ENCODE results near the gene NABP1.
A peak's percentile ranks its signal among the peaks of the same experiment; 100 is the strongest.
"Not testable (repeated sequence)": the region's sequence is repeated elsewhere in the genome, so short reads cannot be mapped to it uniquely, and the experiment has no call there.

Gene NABP1

GRCh38 chr2:191677646-191678436 is at the start of gene NABP1:
TSS of gene NABP1 (plus strand) at chr2:191678136. CDS start at chr2:191678615, 479 bp downstream.
- peak; percentile 98 for DNase-seq (ENCODE audit: low read depth, low spot score)

GRCh38 chr2:191629001-191629453 is 48.9 kb upstream of the NABP1 start:
- DNase-seq (ENCODE audit: low read depth, low spot score): no peak

- DNase-seq (ENCODE audit: low read depth, low spot score): no peak
These were observed 47.8 kb upstream of the NABP1 start for GRCh38 chr2:191629976-191630712.

- DNase-seq (ENCODE audit: low read depth, low spot score): no peak
These were observed 46.2 kb upstream of the NABP1 start for GRCh38 chr2:191631754-191632153.

- no peak for DNase-seq (ENCODE audit: low read depth, low spot score)
These were observed 45.5 kb upstream of the NABP1 start for GRCh38 chr2:191632426-191632825.

- no peak for DNase-seq (ENCODE audit: low read depth, low spot score)
These were observed 43.1 kb upstream of the NABP1 start for GRCh38 chr2:191634791-191635190.

- DNase-seq (ENCODE audit: low read depth, low spot score): no peak
These were observed 42.4 kb upstream of the NABP1 start for GRCh38 chr2:191635333-191636234.

GRCh38 chr2:191636235-191636543 is 41.7 kb upstream of the NABP1 start:
- DNase-seq (ENCODE audit: low read depth, low spot score): no peak

- no peak for DNase-seq (ENCODE audit: low read depth, low spot score)
These were observed 41.4 kb upstream of the NABP1 start for GRCh38 chr2:191636586-191636985.

- DNase-seq (ENCODE audit: low read depth, low spot score): no peak
These were observed 40.5 kb upstream of the NABP1 start for GRCh38 chr2:191637182-191638078.

GRCh38 chr2:191638079-191638801 is 39.7 kb upstream of the NABP1 start:
- DNase-seq (ENCODE audit: low read depth, low spot score): no peak

- DNase-seq (ENCODE audit: low read depth, low spot score): no peak
These were observed 39.1 kb upstream of the NABP1 start for GRCh38 chr2:191638802-191639172.

- DNase-seq (ENCODE audit: low read depth, low spot score): no peak
These were observed 36.3 kb upstream of the NABP1 start for GRCh38 chr2:191641609-191642008.

GRCh38 chr2:191642541-191642940 is 35.4 kb upstream of the NABP1 start:
- DNase-seq (ENCODE audit: low read depth, low spot score): no peak

- no peak for DNase-seq (ENCODE audit: low read depth, low spot score)
These were observed 34.5 kb upstream of the NABP1 start for GRCh38 chr2:191643429-191643828.

GRCh38 chr2:191644613-191645012 is 33.3 kb upstream of the NABP1 start:
- not testable (repeated sequence) for DNase-seq (ENCODE audit: low read depth, low spot score)

GRCh38 chr2:191645032-191645431 is 32.9 kb upstream of the NABP1 start:
- no peak for DNase-seq (ENCODE audit: low read depth, low spot score)

GRCh38 chr2:191645434-191646162 is 32.3 kb upstream of the NABP1 start:
- DNase-seq (ENCODE audit: low read depth, low spot score): no peak

- DNase-seq (ENCODE audit: low read depth, low spot score): no peak
These were observed 31.6 kb upstream of the NABP1 start for GRCh38 chr2:191646163-191646902.
